DMS 273 (cell line): ENCODE measurements around the gene RAB15.

Experiments used
- DNase-seq: peaks from one replicate; lab custom pipeline; 2025; ENCODE audit not compliant: unreplicated experiment; lab: John Stamatoyannopoulos, UW

Gene RAB15

DNA sequence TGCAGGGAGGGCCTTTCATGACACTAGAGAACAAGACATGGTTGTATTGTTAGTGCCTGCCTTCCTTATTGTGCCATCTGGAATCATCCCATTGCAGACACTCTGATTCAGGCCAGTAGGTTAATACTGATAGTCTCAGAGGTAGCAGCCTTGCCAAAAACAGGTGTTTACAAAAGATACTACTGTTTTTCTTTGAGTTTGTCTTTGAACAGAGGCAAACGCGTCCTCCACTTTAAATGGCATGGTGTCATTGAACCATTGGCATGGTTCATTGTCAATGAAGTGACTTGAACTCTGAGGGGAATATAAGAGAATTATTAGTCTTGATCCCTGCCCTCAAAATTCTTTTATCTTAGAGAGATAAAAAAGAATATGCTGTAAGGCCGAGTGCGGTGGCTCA lies 18.8 kb upstream of the RAB15 start:
- no peak for DNase-seq

DNA sequence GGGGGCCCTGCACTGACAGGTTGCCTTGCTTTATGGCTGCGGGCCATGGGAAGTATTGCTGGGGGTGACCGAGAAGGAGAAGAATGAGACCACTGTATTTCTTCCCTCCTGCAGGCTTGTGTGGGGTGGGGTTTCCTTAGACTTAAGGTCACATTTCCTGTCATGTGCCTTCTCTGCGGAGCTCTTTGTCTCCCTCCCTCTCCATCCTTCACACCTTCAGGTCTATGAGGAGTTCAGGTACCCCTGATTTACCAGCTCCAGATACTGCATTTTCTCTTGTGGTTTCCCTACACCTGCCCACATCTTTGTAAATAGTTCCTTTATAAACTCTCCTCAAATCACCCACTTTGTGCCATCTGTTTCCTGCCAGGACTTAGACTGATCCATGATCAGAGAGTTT lies 18.2 kb upstream of the RAB15 start:
- peak; percentile 23 for DNase-seq

DNA sequence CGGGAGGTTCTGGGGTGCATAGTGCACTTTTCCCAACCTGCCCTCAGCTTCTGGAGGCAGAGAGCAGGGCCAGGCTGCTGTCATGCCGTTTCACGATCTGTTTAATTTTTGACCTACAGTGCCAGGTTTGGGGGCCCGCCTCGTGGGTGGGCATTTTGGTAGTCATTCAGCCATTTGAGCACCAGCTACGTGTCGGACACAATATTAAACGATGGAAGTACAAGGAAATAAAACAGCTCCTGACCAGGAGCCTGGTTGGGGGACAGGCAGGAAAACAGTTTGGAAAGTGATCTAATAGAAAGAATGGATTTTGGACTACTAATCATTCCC lies 15.3 kb upstream of the RAB15 start:
- DNase-seq, result peak; percentile 80

DNA sequence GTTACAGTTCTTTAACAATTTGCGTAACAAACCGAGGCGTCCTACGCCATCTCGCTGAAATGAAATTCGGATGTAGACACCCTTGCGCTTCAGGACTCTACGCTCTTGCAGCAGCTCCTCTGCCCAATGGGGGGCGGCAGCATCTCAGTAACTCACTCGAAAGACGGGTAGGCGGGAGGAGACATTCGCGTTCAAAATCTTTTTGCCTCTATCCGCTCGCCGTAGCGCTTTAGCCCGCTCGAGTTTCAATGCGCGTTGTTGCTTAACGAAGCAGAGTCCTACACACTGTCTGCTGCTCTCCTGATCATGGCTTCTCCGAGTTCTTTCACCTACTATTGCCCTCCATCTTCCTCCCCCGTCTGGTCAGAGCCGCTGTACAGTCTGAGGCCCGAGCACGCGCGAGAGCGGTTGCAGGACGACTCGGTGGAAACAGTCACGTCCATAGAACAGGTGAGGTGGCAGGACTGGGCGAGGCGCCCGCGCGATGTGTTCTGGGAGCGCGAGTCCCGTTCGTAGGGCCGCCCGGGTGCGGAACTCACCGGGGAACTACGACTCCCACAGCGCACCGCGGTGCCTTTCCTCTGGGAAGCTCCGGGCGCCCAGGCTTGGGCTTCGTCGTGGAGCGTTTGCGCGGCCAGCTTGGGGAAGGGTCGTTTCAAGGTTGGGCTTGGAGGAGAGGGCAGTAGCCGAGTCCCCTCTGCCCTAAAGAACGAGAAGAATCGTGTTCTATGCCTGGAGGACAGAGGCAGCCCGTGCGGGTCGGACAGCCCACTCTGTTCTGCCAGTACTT lies 14.7 kb upstream of the RAB15 start, which contains the start of gene FNTB:
Gene FNTB, plus strand, starts transcription at position 248 of the 790 bp plus-strand sequence. Its CDS starts 59 bp downstream, at position 307.
- DNase-seq, result peak; percentile 99

DNA sequence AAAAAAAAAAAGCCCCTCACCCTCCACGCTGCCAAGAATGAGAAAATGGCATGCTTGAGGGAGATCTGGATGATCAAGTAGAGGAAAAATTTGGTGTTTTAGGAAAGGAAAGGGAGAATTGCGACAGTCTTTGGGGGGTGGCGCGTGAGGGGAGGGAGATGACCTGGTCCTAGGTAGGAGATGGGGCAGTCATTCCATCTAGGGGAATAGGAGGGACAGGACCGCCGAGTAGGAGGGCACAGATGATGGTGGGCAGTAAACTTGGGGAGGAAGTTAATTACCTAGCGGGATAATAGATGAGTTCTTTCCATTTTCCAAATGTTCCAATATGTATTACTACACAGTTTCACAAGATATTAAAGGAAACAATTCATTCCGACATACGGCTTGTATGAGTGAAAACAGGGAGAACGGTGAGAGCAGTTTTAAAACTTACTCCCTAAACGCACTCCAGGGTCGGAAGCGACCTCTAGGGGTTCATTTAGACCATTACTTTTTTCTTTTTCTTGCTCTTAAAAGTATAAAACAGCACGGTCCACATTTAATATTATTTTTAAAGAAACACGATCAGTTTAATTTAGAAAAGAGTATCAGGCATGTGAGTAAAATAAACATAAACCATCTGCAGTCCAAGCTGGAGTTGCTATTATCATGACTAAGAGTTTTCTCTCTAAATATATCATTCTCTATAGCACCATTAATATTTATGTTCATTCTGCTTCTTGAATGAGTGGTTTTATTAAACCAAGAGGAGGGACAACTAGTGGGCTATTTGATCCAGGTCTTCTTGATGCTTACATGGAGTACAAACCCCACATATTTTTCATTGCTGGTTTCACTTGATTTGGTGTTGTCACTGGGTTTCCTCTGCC lies 11.5 kb upstream of the RAB15 start:
- peak; percentile 75 for DNase-seq

DNA sequence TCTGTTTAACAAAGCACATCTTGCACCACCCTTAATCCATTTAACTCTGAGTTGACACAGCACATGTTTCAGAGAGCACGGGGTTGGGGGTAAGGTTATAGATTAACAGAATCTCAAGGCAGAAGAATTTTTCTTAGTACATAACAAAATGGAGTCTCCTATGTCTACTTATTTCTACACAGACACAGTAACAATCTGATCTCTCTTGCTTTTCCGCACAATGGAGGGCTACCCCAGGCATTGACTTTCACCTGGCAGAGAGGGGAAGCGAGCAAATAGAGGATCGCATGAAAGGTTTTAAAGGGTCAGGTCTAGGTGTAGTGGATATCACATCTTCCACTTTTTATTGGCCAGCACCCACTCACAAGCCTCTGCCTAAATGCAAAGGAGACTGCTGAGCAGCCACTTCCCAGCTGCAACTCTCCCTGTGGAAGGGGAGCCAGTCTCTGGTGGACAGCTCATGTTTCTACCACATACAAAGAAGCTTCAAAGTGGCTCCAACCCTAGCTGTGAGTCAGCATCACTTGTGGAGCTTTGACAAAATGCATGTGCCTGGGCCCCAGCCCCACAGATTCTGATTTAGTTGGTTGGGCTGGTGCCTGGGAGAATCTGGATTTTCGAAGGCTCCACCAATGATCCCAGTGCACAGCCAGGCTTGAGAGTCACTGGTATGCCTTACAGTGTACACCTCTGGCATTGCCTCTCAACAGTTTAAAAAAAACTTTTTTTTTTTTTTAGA lies 7.4 kb upstream of the RAB15 start:
- no peak for DNase-seq

DNA sequence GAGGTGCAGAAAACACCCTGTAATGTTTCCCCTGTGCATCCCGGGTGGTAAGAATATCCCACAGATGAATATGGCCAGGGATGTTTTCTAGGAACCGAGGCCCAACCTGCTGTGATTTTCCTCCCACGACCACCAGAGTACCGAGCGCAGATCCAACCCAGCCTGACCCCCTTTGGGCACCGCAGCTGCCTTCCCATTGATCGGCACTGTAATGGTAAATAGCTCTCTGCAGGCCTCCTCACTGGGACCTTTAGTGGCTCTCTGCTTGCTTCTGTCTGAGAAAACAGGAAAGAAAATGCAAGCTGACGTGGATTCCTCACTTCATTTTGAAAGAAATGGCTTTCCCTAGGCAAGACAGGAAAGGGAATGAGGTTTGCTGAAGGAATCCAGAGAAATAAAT lies 2.4 kb upstream of the RAB15 start:
- DNase-seq, result no peak

DNA sequence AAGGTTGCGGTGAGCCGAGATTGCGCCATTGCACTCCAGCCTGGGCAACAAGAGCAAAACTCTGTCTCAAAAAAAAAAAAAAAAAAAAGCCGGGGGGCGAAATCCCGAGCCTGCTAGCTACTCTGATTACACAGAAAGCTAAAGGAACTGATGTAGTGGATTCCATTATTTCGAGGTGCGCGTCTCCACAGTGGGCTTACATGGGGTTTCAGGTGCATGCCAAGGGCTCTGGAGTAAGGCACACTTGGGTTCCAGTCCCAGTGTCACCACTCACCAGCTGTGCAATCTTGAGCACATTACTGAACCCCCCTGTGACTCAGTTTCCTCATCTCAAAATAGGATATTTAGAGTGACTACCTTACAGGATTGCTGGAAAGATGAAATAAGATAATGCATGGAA lies 1.7 kb upstream of the RAB15 start:
- no peak for DNase-seq

DNA sequence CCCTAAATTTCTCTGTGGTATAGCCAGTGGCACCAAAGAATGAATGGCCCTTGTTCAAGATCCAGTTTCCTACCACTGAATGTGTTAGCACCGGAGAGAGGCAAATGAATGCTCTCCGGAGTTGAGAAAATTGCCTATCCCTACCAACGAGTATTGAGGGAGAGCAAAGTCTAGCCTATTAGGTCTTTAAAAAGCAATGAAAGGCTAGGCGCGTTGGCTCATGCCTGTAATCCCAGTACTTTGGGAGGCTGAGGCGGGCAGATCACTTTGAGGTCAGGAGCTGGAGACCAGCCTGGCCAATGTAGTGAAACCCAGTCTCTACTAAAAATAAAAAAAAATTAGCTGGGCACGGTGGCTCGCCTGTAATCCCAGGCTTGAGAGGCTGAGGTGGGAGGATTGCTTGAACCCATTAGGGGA lies 898 bp upstream of the RAB15 start:
- no peak for DNase-seq

DNA sequence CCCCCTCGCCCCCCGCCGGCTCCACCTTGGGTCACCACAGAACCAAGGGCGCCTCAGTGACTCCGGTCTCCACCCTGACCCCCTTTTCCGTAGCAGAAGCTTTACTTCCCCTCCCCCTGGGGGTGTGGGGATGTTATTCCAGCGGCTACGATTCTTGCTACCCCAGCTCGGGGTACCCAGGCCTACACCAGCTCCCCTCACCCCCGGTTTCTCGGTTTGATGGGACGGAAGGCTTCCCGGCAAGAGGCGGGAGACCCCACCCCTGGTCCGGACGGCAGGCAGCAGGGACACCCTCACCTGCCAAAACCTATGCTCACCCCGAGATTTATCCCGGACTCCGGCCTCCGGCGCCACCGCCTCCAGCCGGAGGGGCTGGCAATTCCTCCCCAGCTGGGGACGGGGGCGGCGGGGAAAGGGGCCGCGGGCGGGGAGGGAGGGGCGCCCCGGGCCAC lies 619 bp downstream of the RAB15 start:
- DNase-seq, result no peak

DNA sequence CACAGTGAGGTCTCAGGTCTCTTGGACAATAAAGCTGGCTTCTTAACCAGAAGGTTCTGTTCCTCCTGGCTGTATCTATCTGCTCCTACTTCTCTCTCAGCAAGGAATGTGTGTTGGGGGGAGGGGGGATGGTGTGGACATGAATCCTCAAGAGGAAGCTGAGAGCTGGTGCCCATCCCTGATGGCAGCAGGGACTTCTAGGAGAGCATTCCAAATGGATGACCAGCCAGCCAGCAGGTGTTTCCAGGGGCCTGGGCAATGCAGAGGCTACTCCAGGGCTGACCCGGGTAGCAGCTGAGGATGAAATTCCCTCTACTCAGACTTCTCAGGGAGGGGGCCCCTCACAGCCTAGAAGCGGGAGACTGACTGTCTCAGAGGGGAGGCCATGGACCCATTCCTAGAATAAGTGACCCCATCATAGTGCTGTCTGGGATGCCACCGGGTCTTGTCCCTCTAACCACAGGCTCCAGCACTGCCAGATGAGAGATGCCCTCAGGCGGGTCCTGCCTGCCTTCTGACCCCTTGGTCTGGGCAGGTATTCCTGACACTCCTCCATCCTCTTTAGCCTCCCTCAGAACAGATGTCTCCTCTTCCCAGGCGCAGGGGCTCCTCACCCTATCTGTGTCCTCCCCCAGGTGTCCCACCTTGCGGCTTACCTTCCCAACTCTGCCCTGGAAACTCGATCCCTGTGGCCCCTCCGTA lies 1.2 kb downstream of the RAB15 start:
- DNase-seq, result no peak

DNA sequence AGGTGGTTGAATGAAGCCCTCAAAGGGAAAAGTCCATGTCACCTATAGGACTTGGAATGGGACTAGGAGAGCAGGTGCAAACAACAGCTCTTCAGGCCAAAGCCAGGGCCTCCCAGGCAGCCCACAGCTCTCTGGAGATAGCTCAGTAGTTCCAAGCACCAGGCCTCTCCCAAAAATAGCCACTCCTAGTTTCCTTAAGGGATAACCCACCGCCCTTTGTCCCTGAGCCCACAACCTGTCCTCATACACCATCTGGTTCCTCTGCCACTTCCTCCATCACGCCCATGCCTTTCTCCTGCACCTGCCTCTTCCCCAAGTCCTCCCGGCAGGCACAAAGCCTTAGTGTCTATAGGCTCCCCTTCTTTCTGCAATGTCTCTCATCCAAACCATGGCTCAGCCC lies 2.1 kb downstream of the RAB15 start:
- no peak for DNase-seq

DNA sequence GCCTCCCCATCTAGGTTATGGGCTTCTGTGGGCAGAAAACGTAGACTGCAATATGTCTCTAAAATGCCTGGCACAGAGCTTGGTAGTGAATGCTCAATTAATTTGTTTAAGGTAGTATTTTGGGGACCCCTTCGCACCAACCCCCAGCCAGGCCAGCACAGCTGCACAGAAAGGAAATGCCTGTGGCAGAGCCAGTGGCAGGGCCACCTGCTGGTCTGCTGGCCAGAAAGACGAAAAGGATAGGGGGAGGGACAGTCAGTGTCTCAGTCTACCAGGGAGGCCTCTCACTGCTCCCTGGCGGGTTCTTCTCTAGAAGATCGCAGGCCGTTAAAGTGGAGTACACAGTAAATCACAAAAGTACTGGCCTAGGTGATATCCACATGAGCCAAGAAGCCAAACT lies 3.5 kb downstream of the RAB15 start:
- peak; percentile 20 for DNase-seq

DNA sequence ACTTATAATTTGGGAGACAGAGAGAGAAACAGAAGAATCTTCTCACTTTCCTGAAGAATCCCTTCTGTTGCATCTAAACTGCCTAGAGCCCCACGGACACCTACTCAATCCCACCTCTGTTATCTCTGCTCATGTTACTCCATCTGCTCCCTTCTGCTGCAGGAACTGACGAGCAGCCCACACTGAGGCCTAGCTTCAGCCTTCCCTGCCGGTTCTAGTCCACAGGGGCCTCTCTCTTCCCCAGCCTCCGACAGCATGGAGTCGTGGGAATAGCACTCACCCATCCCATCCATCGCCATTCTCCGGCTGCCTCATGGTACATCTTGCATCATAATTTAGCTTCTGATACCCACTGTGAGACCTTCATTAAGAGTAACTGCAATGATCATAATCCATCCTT lies 4.0 kb downstream of the RAB15 start:
- DNase-seq, result peak; percentile 64

DNA sequence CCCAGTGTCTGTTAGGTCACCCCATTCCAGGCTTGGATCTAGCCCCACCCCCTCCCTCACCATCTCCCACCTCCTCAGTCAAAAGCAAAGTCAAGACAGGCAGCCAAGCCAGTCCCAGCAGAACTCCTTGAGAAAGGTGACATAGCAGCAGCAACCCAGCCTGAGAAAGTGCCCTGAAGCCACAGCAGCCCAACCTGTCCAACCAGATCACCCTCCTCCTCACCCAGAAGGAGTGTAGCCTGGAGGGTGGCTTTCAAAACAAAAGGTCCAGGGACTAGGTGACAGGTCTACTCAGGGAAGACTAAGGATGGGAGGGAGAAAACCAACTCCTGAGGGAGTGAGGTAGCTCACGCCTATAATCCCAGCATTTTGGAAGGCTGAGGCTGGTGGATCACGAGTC lies 5.2 kb downstream of the RAB15 start:
- DNase-seq, result no peak

DNA sequence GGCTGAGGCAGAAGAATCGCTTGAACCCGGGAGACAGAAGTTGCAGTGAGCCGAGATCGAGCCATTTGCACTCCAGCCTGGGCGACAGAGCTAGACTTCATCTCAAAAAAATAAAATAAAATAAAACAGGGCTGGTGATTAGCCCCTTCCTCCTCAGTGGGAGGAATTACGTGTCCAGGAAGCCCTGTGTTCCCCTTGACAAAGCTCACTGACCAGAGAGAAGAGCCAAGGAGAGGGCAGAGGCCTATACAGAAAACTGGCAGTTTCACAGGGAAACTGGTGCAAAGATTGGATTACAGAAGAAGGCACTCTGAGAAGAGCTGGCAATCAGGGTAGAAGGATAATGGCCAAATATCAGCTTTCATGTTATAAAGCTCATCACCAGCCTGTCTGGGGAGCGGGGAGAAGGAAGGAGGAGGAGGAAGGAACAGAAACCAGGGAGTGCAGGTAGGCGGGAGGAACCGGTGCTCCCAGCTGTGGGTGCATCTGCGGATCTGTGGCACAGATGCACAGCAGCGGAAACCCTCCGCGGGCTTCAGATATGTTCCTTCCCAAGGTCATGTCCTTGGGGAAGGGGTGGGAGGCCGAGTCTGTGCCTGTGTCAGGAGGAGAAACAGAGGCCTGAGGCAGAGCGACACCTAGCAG lies 6.7 kb downstream of the RAB15 start:
- DNase-seq, result no peak

DNA sequence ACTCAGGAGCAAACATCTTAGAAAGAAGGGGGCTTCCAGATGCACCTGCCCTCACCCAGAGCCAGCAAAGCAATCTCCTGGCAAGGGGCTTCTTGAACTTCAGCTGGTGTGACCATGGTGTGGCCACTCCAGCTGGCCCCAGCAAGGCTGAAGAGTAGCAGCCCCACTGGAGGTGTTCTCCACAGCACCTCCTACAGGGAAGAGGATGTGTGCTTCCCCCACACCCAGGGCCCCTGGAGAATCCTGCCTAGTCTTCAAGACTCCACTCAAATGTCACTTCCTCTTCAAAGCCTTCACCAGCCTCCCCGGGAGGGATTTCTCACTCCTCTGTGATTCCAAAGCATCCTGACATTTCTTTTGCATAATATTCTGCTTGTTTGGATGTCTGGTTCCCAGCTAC lies 8.5 kb downstream of the RAB15 start:
- DNase-seq, result peak; percentile 16

DNA sequence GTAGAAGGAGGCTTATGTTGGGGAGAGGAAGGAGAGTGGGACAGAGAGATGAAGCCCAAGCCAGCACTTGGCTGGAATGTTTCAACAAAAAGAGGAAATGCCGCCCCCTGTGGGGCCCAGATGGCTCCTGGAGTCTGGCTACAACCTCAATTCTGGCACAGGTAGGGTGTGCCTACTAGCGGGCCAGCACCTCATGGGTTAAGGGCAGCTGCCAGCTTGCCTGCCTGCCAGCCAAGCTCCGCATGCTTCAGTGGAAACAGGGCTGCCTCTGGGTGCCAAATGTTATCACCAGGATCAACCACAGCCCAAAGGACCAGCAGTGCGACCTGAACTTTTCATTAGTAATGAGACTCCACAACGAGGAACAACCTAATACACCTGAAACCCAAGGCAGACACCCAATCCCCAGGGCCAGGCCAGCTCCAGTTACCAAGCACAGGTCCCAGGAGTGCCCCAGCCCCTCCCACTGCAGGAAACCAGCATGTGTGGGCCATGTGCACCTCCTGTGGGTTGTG lies 11.3 kb downstream of the RAB15 start:
- DNase-seq, result peak; percentile 90

DNA sequence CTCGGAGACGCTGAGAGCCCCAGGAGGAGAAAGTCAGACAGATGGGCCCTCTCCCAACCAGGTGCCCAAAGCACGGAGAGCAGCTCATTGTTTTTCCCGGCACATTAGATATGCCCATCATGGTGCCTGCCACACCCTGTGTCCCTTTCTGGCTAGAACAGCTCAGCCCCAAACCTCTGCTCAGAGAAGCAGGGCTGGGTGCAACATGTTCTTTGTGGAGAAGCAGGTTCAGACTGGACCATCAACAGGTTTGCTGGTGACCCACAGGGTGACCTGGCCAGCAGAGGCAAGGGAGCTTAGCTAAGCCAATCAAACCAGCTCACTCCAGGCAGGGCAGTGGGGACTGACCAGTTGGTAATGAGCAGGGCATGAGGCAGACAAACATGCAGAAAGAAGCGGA lies 13.4 kb downstream of the RAB15 start:
- no peak for DNase-seq

DNA sequence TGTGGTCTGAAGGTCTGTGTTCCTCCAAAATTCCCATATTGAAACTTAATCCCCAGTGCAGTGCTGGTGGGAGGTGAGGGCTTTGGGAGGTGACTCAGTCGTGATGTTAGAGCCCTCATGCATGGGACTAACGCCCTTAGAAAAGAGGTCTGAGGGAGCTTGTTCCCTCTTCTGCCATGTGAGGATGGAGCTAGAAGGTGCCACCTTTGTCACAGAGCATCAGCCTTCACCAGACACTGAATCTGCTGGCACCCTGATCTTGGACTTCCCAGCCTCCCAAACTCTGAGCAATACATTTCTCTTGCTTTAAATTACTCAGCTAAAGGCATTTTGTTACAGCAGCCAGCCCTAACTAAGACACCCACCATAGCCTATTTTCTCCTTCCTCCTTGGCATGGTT lies 13.9 kb downstream of the RAB15 start:
- DNase-seq, result no peak
